HT1080 (cell line): ENCODE results near the gene SCGN. TPM values are rescaled to one million over a fixed set of nuclear protein-coding genes. Genes with fewer than 3 reads are reported as not detected.
"Not testable (repeated sequence)": the region's sequence is repeated elsewhere in the genome, so short reads cannot be mapped to it uniquely, and the experiment has no call there.

Source experiments
- DNase-seq: peaks from one replicate; pipeline ENCODE4 v3.0.0-alpha.2; 2015; ENCODE audit warnings: low read depth
- total RNA-seq: library from RNA; depleted of rRNA; stranded (reverse); fragments of >200 nt; shearing (Covaris generic); gene quantifications from 2 replicates; pipeline ENCODE4 v1.2.3, GENCODE V29; 2014; rRNA removed

The SCGN gene
- total RNA-seq, 1 experiment from 2014 or later = not detected

GRCh38 chr6:25726122-25726911, 74.3 kb downstream of the SCGN start:
- no peak for DNase-seq

GRCh38 chr6:25727028-25727427, 75.0 kb downstream of the SCGN start:
- no peak for DNase-seq

GRCh38 chr6:25730907-25731306, 78.9 kb downstream of the SCGN start:
- no peak for DNase-seq

- no peak for DNase-seq
Measured at GRCh38 chr6:25731721-25732120, 79.7 kb downstream of the SCGN start.

GRCh38 chr6:25732468-25733198, 80.6 kb downstream of the SCGN start:
- DNase-seq = no peak

GRCh38 chr6:25735261-25735660, 83.2 kb downstream of the SCGN start:
- DNase-seq = no peak

- DNase-seq = no peak
Measured at GRCh38 chr6:25743868-25744267, 91.9 kb downstream of the SCGN start.

GRCh38 chr6:25745836-25746235, 93.8 kb downstream of the SCGN start:
- no peak for DNase-seq

GRCh38 chr6:25746968-25747367, 95.0 kb downstream of the SCGN start:
- no peak for DNase-seq

- no peak for DNase-seq
Measured at GRCh38 chr6:25747477-25747876, 95.5 kb downstream of the SCGN start.

- DNase-seq = no peak
Measured at GRCh38 chr6:25748049-25748448, 96.0 kb downstream of the SCGN start.

GRCh38 chr6:25748601-25749517, 96.8 kb downstream of the SCGN start:
- DNase-seq = not testable (repeated sequence)

- DNase-seq = no peak
Measured at GRCh38 chr6:25749837-25750236, 97.8 kb downstream of the SCGN start.

- no peak for DNase-seq
Measured at GRCh38 chr6:25750906-25751305, 98.9 kb downstream of the SCGN start.

Other genes with a start within 250 kb of the SCGN start
- not detected in 2 replicates for gene SLC17A4, start 102.5 kb downstream of the SCGN start, total RNA-seq
- gene SLC17A1, start 179.8 kb downstream of the SCGN start, total RNA-seq = not detected in 2 replicates
- not detected in 2 replicates for gene SLC17A3, start 222.0 kb downstream of the SCGN start, total RNA-seq